Erythroblast (primary cell): ENCODE measurements around the gene LONP1.

Experiments used
- GATA1 ChIP-seq: IDR thresholded peaks from 2 replicates; pipeline ENCODE4 v1.6.1; 2011; ENCODE audit warnings: low read depth, mild to moderate bottlenecking, control low read depth, low read length, moderate library complexity
- POLR2A ChIP-seq: IDR thresholded peaks from 2 replicates; pipeline ENCODE4 v1.6.1; 2011; ENCODE audit warnings: mild to moderate bottlenecking, low read length

DNA sequence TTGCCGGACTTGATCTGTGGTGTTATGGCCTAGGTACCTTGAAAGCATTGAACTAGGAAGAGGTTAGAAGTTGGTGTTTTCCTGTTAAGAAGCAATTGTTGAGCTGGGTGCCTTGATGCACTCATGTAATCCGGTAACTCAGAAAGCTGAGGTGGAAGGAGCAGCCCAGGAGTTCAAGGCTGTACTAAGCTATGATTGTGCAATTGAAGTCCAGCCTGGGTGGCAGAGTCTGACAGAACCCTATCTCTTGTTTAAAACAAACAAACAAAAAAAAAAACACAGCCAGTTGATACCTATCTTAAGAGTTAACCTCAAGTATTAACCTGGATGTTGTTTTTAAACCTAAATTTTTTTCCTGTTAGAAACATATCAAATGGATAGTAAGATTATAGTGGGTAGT is 77.7 kb downstream of the LONP1 start:
- TF ChIP-seq POLR2A = no peak
- TF ChIP-seq GATA1 = no peak
